Stimulated activated CD4-positive, alpha-beta T cell treated with anti-CD3 and anti-CD28 coated beads, TNF-alpha, amount 100 ng/mL, for 1 hour (primary cell): ENCODE data around the gene TMPRSS13.
"Not testable (repeated sequence)": the region's sequence is repeated elsewhere in the genome, so short reads cannot be mapped to it uniquely, and the experiment has no call there.

Experiments
- DNase-seq, 3 donors: peaks; one replicate each; pipeline ENCODE4 v3.0.0-alpha.2; 2020; ENCODE audit warnings: low read depth in 3 of 3, low spot score in 1 of 3

The TMPRSS13 gene

DNA sequence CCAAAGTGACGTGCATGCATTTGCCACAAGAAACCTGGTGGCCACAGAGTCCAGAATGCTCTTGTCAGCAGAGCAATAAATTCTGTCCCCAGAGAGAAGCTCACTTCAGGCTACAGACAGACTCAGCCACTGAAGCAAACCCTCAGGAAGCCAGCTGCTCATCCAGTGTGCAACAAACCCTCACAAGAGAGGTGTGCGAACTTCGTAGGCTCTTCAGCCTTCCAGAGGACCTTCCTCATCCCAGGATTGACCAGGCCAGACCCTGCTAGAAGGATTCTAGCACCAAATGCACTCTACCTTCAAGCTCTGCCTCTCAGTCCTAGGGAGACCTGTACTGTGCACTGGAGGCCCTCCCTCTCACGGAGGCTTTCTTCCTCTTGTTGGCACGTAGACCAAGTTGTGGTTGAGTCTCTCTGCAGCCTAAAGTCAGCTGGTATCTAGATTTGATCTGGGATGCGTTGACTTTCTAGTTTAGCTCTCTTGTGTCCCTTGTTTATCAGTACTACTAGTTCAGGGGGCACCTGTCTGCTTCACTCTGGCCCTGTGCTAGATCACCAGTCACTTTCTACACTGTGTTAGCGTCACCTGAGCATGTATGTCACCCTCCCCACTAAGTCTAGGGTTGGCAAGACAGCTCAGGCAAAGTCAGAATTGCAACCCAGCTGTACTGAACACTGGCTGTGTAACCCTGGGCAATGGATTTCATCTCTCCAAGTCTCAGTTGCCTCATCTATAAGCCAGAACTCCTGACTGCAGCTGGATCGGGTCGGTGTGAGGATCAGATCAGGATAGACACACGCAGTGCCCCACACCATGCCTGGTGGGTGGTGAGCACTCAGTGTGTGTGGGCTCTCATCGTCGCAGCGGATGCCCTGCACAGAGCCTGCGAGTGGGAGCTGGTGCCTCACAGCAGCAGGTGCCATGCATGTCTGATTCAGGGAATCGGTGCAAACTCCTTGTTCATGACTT is 22.1 kb upstream of the TMPRSS13 start:
- no peak for DNase-seq

DNA sequence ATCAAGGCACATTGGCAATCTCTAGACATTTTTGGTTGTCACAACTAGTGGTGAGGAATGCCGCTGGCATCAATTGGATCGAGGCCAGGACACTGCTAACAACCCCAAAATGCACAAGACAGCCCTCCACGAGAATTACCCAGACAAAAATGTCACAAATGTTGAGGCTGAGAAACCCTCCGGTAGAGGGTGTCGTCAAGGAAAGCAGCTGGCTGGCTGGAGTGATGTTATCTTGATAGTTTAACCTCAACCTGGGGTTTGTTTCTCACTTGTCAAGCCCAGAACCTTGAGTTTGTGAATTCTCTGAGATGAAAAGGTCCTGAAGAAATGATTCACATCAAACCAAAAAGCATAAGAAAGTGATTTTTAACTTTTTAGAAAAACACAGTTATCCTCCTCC is 21.1 kb upstream of the TMPRSS13 start:
- DNase-seq, result peak in 1 of 3 donors; percentile 38

DNA sequence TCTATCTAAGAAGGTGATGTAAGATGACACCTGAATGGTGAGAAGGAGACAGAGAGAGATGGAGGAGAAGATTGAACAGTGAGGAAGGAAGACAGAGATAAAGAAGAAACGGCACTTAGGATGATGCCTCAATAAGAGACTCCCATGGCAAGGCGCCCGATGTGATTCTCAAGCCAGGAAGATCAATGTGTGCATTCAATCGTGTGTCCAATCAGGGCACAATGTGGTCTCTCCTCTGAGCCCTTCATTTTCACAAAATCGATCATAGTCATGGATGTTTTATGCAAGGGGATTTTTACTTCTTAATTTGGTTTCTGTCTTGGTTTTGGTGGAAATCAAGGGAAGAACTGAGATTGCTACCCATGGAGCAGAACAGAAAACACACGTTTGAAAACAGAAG is 19.9 kb upstream of the TMPRSS13 start:
- DNase-seq, result no peak

DNA sequence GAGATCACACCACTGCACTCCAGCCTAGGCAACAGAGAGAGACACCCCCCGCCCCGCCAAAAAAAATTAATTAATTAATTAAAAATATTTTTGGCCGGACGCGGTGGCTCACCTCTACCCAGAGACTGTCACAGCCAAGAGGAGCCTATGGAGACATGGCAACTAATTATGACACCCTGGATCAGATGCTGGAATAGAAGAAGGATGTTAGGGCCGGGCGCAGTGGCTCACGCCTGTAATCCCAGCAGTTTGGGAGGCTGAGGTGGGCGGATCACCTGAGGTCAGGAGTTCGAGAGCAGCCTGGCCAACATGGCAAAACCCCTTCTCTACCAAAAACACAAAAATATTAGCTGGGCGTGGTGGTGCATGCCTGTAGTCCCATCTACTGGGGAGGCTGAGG is 19.3 kb upstream of the TMPRSS13 start:
- DNase-seq, result not testable (repeated sequence)

DNA sequence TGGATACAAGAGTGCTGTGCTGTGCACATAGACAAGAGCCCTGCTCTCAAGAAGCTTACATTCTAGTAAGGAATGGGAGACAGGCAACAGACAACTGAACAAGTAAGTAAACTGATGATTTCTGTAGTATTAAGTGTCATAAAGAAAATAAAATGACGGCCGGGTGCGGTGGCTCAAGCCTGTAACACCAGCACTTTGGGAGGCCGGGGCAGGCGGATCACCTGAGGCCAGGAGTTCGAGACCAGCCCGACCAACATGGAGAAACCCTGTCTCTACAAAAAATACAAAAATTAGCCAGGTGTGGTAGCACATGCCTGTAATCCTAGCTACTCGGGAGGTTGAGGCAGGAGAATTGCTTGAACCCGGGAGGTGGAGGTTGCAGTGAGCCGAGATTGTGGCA is 18.5 kb upstream of the TMPRSS13 start:
- not testable (repeated sequence) for DNase-seq

DNA sequence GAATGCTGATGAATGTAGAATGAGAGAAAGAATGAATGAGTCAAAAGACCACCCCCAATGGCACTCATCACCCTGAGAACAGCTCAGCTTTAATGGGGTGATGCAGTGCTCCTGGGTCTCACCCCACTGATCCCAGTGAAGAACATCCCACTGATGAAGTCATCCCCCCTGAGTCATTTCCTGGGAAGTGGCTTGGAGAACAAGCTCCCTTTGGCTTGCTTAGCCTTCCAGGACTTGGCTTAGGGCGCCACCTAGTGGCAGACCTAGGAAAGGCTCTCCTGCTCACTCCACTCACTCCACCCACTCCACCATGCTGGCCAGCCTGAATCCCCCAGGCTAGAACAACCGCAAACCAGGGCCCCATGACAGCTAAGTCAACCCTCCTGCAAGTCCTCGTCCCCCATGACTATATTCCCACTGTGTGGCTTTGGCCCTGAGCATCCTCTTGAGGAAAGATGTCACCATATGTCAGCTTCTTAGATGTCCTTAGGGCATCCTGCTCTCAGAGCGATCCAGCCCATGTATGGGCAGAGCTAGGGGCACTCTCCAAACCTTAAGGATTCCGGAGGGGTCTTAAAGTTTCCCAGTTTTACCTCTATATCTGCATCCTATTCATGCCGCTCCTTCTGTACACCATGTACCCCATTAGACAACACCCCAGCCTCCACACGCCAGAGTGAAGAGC is 17.8 kb upstream of the TMPRSS13 start:
- DNase-seq, result peak; percentile 57 to 77 (median 67)

DNA sequence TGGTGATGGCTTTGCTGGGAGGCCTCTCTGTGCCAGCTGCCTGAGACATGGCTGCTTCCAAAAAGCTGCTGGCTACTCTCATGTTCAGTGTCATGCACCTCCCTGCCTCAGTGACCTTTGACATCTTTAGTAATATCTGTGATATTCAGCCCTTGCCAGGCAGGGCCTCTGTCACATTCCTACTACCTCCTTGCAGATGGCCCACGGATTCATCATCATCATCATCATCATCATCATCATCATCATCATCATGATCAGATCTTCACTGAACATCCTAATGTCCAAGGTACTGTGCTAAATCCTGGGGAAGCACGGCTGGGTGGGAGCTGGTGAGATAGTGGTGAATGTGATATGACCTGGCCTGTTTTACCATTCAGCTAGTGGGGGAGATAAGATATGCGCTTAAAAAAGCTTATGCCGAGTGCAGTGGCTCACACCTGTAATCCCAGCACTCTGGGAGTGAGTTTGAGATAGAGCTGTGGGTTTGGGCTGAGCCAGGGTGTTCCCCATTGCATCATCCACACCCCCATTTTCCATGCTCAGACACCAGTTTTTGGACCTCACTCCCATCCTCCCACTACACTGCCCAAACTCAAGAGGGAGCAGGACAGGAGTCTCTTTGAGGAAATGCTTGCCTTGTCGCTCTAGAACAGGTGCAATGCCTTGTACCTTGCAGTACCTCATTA is 17.1 kb upstream of the TMPRSS13 start:
- DNase-seq, result no peak

DNA sequence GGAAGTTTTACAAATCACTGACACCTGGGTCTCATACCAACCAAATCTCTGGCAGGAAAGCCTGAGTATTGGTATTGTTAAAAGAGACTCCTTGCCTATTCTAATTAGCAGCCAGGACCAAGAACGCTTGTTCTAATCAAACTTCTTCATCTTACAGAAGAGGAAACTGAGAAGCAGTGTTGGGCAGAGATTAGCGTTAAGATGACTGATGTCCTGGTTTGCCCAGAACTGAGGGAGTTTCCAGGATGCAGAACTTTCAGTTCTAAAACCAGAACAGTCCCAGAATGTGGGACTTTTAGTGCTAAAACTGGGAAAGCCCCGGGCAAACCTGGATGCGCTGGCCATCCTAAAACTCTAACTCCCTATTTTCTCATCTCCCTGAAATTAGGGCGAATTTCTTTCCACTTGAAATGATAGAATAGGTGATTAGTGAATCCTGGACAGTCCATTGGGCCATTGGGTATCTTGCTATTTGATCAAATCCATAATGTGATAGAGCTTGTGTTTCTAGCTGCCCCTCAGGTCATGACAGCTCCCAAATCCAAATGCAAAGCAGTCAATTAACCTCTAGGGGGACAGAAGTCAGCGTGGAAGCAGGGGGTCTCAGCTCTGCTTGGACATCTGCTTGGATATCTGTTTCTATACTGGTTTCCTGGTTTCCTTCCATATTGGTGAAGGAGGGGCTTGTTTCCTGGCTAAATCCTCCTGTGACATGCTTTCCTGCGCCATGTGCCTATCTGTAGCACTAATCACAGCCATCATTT is 16.0 kb upstream of the TMPRSS13 start:
- DNase-seq, result no peak

DNA sequence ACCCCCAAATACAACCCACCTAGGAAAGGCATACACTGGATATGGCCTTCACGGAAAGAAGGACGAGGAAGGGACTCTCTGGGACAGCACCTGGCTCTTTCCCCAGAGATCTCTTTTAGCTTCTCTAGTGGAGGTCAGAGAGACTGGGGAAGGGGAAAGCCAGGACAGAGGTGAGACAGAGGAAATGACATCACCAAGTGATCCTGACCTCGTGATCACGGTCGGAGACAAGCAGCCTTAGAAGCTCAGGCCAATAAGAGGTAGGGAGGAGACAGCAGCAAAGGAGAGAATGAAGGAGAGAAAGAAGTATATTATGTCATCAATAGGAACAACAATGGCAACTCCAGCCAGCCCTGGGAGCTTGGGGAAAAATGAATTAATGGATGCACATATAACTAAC is 15.4 kb upstream of the TMPRSS13 start:
- DNase-seq, result no peak

DNA sequence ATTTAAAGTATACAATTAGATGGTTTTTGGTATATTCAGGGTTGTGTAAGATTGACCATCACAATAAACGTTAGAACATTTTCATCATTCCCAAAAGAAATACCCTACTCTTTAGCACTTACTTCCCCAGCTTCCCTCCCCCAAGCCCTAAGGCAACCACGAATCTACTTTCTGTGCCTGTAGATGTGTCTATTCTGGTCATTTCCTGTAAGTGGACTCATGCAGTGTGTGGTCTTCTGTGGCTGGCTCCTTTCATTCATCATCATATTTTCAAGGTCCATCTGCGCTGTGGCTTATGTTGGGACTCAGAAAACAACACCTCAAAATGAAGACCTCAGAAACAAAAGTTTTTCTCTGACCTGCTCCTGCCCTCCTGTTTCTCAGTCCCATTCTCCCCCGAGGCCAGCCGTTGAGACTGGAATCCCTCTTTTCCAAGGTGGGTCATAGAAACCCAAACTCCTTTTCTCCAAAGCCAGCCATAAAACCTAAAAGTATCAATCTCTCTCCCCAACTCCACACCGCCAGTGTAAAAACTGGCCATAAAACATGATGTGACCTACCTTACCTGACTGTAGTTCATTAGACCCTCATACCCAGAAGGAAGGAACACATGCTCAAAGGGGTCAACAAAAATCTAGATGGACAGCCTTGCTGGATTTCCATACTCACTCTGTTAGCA is 12.9 kb upstream of the TMPRSS13 start:
- DNase-seq, result no peak

DNA sequence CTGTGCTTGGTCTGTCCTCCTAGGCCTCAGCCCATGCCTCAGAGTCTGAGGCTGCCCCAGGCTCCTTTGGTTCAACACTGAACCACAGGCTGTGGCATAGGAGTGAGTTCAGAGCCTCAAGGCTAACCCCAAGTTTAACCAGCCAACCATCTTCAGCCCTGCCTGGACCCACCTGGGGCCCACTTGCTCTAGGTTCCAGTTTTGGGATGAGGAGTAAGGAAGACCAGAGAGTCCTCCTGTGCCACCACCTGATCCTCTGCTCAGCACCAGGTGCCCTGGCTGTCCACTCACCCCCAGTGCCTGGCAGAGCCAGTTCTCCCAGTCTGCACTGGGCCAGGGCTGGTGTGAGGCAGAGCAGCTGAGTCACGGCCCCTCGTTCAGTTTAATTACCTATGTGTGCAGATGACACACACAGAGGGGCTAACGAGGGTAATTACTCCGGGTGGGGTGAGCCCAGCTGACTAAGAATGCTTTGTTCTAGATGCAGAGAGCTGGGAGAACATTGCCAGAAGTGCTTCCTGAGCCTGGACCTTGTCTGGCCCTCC is 12.0 kb upstream of the TMPRSS13 start:
- no peak for DNase-seq

DNA sequence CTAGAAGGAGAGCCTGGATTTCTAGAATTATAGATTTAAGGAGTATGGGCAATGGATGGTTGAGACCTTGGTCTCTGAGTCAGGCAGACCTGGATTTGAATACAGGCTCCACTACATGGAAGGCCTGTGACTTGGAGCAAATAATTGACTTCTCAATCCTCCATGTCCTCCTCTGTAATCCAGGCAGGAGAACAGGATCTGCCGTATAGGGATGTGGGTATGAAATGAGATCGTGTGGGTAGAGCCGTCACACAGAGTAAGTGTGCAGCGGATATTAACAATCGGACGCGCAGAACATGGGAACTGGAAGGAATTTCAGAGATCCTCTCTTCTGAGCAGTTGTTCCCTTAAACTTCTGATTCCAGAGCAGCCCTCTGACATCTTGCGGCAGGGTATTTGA is 11.5 kb upstream of the TMPRSS13 start:
- DNase-seq, result no peak

DNA sequence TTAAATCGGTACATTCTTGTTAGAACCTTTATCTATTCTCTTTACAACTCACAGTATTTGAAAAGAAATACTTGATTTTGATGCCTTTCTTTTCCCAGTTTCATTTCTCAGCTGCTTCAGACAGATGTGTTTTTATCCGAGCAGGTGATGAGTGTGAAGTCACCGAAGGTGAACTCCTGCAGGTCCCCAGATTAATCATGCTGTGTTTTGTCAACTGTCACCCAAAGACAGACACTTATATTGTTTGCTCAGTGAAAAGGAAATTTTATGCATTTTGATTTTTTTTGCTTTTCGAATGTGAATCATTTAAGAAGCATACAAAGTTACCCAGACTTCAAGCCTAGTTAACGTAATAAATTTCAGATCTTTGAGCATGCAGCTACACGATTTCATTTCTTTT is 7.8 kb upstream of the TMPRSS13 start:
- DNase-seq, result no peak

DNA sequence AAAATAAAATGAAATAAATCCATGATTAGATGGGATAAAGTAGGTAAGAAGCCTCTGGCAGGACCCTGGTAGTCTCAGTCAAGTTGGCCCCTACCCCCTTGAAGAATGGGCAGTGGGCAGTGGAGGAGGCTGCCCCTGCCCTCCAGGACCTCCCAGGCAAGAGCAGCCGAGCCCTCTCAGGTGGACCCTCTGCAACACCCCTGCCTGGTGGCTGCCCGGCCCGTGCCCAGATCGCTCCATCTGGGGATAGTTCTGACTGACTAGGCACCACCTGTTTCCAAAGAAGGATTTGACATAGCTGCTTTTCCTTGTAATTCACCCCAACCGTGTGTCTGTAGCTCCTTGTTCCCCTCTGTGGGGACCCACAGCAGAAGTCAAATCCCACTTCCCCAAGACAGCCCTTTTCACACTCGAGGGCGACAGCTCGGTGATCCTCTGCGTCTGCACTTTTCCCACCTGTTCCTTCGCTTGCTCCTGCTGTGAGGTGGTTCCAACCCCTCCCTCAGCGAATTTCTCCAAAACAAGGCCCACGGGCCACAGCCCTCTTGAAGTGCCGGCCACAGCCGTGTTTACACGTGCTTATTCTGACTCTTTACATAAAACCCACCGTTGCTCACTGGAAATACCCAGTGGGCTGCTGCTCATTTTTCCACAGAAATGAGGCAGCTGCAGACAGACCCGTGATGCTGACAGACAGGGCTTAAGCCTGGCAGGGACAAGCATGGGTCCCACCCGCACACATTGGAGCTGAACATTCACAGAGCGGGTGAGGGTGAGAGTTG is 5.5 kb upstream of the TMPRSS13 start:
- DNase-seq, result no peak

DNA sequence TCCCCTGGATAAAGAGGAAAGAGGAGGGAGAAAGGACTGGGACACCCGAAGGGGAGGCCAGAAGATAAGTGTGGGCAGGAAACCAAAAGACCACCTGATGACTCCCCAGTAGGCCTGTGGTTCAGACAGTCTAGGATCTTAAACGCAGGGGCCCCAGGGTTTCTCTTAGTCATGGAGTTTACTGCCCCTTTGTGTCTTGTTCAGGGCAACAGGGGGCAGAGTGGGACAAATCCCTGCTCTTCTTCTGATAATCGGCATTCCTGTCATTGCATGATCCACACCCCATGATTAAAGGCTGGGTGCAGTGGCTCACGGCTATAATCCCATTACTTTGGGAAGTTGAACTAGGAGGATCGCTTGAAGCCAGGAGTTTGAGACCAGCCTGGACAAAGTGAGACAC is 4.7 kb upstream of the TMPRSS13 start:
- DNase-seq, result no peak

DNA sequence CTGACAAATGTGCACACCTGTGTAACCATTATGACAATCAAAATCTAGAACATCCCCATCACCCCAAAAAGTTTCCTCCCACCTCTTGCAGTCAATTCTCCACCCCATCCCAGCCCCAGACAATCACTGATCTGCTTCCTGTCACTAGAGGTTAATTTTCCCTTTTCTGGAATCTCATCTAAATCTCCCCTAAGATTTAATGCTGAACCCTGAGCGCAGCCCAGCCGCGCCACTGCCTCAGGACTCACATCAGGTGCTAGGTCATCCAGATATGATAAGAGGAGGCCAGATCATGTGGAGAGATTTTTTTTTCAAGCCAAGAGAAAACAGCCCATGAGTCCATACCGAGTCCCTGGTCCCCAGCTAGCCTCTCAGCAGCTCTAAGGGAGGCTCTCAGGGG is 4.3 kb upstream of the TMPRSS13 start:
- DNase-seq, result no peak

DNA sequence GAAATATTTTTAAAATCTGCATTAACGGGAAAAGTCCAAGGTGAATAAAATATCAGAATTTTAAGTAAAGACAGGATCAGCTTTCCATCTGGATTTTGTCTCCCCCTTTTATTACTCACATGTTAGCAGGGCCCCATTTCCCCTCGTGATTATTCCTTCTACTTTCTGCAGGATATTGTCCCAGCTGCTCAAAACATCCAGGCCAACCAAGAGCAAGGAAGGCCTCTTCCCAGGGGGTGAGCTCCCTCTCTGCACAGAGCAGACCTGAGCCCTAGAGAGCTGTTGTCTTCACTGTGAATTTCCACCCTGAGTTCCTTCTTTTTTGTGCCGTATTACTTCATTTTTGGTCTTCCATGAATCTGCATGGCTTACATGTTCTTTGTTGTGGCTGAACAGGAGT is 3.7 kb upstream of the TMPRSS13 start:
- DNase-seq, result no peak

DNA sequence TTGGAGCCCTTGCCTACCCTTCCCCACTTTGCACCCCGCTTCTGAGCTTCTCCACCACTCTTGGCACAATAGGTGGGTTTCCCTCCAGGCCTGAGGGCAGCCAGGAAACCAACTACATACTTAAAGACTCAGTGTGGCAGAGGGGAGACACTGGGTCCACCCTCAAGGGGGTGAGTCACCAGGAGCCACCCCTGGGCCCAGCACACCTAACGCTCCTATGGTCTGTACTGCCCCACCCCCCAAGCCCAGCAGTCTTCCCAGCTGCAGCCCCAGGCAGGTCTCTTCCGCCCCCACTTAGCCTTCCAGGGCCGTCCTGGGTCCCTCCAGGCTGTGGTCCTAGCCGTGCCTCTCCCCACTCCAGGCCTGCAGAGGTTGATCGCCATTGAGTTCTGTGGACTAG is 3.2 kb upstream of the TMPRSS13 start:
- no peak for DNase-seq

DNA sequence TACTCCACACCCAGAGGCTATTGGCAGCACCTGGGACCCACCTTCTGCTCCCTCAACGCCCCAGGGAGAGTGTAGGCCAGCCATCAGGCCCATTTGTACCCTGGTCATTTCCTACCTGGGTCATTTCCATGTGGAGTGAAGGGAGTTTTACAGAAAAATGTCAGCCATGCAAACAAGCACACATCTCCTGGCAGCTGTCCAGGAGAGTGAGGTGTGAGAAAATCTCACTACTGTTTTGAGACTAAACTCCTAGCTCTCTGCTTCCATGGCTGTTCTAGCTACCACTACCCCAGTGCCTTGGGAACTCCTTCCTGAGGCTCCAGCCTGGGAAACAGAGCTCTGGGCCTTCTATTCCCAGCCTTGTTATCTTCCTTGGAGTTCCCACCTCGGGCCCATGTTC is 2.8 kb upstream of the TMPRSS13 start:
- peak in 1 of 3 donors; percentile 26 for DNase-seq
